Thyroid gland (tissue), 4 donors: Measurements from ENCODE around the gene FOLR1.

Experiments
- POLR2A ChIP-seq, 2 donors: fragments of 450-650 bp; IDR thresholded peaks; one replicate each; pipeline ENCODE4 v1.6.1; 2017; ENCODE audit warnings: antibody characterized with exemption in 2 of 2, mild to moderate bottlenecking in 2 of 2, moderate library complexity in 1 of 2
- TF ChIP-seq, protein P1 (sequence below), 6 experiments: fragments of 200-600 bp in 3 of 6; fragments of 450-650 bp in 3 of 6; sonication (generic) in 3 of 6; IDR thresholded peaks; one replicate each; pipeline ENCODE4 v1.5.1; 2016 to 2019; ENCODE audit warnings: antibody characterized with exemption in 6 of 6, mild to moderate bottlenecking in 2 of 6, inconsistent platforms in 1 of 6, moderate library complexity in 1 of 6

DNA sequence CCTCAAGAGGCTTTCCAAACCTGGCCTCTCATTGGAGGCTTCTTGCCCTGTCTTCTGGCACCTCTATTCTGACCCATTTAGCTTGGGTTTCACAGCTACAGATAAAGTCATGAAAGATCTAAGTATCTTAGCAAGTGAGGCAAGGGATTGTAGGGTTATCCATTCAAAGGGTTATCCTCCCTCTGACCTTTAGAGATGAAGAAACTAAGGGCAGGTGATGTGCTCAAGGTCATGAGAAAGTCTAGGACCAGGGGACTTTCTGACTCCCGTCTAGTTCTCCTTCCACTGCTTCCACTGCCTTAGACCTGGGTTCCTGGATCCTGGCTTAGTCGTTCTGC, 44.8 kb downstream of the FOLR1 start:
- TF ChIP-seq POLR2A (IDR thresholded peaks at IDR 0.05), result no peak
- TF ChIP-seq, protein P1, sequence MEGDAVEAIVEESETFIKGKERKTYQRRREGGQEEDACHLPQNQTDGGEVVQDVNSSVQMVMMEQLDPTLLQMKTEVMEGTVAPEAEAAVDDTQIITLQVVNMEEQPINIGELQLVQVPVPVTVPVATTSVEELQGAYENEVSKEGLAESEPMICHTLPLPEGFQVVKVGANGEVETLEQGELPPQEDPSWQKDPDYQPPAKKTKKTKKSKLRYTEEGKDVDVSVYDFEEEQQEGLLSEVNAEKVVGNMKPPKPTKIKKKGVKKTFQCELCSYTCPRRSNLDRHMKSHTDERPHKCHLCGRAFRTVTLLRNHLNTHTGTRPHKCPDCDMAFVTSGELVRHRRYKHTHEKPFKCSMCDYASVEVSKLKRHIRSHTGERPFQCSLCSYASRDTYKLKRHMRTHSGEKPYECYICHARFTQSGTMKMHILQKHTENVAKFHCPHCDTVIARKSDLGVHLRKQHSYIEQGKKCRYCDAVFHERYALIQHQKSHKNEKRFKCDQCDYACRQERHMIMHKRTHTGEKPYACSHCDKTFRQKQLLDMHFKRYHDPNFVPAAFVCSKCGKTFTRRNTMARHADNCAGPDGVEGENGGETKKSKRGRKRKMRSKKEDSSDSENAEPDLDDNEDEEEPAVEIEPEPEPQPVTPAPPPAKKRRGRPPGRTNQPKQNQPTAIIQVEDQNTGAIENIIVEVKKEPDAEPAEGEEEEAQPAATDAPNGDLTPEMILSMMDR (IDR thresholded peaks at IDR 0.05), result no peak
